Nephron progenitor cell (in vitro differentiated cells): ENCODE results near the gene NEURL1.

ENCODE experiments used
- DNase-seq: peaks from one replicate; pipeline ENCODE4 v3.0.0; 2021
- H3K27ac Mint-ChIP-seq: 2 replicates; pipeline ENCODE4 v1.8.0; 2021; ENCODE audit warnings: mild to moderate bottlenecking, moderate library complexity, mixed read lengths
- H3K27me3 Mint-ChIP-seq: 2 replicates; pipeline ENCODE4 v1.8.0; 2021; ENCODE audit warnings: mild to moderate bottlenecking, low read depth, mixed read lengths; ENCODE audit not compliant: poor library complexity
- H3K36me3 Mint-ChIP-seq: 2 replicates; pipeline ENCODE4 v1.8.0; 2021; ENCODE audit warnings: low read depth, mixed read lengths
- H3K4me1 Mint-ChIP-seq: 2 replicates; pipeline ENCODE4 v1.8.0; 2021; ENCODE audit warnings: mixed read lengths
- H3K4me3 Mint-ChIP-seq: 2 replicates; pipeline ENCODE4 v1.8.0; 2021; ENCODE audit warnings: mild to moderate bottlenecking, moderate library complexity, mixed read lengths
- H3K9me3 Mint-ChIP-seq: 2 replicates; pipeline ENCODE4 v1.8.0; 2021; ENCODE audit warnings: mild to moderate bottlenecking, moderate library complexity, mixed read lengths
- TF ChIP-seq, protein P1 (sequence below): fragments of 200-600 bp; sonication (generic); IDR thresholded peaks from 2 replicates; pipeline ENCODE4 v1.5.0; 2021; ENCODE audit warnings: antibody characterized with exemption

NEURL1 gene

DNA sequence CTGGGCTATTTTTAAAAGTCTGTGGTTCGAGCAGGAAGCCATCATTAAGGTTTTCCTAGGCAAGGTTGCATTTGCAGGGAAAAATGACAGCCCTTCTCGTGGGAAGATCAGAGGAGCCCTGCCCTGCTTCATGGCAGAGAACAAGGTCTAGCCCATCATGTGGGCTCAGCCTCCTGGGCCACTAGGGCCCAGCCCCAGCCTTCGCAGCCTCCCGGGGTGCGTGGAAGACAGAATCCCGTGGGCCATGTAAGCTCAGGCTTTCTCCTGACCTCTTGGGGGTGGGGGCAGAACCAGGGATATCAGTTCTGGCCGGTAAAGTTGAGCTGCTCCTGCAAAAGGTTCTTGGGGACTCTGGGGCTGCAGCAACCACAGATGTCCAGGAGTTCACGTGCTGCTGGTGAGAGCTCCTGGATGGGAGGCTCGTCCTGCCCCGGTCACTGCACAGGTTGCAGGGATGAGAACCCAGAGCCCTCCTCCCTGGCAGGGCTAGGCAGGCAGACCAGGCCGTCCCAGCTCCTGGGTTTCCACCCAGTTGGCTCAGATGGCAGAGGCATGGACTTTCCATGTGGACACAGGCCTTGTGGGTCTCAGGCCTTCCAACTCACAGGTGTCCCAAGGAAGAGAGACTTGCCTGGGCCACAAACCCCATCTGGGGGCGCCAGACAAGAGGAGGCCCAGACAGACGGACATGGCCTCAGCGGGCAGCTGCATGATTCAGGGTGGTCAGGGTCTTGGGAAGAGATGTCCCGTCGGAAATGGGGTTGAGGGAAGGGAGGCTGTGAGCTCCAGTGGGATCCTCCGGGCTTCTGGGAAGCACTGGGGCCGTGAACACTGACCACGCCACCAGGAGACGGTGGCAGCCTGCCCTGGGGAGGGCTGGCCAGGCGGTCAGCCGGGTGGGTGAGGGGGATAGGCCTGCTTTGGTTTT, 126.2 kb downstream of the NEURL1 start:
- peaks cover 12% of the 10 kb centered on the region for H3K36me3 Mint-ChIP-seq
- no peak overlapping the region for H3K27ac Mint-ChIP-seq
- TF ChIP-seq, protein P1, sequence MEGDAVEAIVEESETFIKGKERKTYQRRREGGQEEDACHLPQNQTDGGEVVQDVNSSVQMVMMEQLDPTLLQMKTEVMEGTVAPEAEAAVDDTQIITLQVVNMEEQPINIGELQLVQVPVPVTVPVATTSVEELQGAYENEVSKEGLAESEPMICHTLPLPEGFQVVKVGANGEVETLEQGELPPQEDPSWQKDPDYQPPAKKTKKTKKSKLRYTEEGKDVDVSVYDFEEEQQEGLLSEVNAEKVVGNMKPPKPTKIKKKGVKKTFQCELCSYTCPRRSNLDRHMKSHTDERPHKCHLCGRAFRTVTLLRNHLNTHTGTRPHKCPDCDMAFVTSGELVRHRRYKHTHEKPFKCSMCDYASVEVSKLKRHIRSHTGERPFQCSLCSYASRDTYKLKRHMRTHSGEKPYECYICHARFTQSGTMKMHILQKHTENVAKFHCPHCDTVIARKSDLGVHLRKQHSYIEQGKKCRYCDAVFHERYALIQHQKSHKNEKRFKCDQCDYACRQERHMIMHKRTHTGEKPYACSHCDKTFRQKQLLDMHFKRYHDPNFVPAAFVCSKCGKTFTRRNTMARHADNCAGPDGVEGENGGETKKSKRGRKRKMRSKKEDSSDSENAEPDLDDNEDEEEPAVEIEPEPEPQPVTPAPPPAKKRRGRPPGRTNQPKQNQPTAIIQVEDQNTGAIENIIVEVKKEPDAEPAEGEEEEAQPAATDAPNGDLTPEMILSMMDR = no peak
- peaks cover 18% of the 10 kb centered on the region for H3K4me1 Mint-ChIP-seq
- H3K27me3 Mint-ChIP-seq = no peaks in the 10 kb centered on the region
- no peaks in the 10 kb centered on the region for H3K9me3 Mint-ChIP-seq
- no peak overlapping the region for H3K4me3 Mint-ChIP-seq
- no peak for DNase-seq

DNA sequence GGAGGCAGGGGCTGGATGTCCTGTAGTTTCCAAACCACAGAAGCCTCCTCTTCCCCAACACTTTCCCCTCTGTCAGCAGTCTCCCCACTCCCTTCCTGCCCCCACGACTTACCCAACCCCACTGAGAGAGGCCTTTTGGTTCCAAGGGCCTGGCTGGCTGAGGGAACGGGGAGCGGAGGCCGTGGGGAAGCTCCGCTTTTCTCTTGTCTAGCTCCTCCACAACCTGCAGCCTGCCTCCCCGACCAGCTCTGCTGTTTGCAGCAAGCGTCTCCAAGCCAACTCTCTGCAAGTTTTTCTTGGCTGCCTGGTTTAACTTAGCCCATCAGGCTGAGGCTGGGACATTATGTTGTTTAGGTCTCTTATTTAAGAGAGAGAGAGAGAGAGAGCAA, 126.8 kb downstream of the NEURL1 start:
- no peaks in the 10 kb centered on the region for H3K9me3 Mint-ChIP-seq
- no peaks in the 10 kb centered on the region for H3K27me3 Mint-ChIP-seq
- peaks cover 9% of the 10 kb centered on the region for H3K36me3 Mint-ChIP-seq
- TF ChIP-seq, protein P1 = no peak
- H3K27ac Mint-ChIP-seq = no peak overlapping the region
- no peak for DNase-seq
- peaks cover 11% of the 10 kb centered on the region for H3K4me1 Mint-ChIP-seq
- no peak overlapping the region for H3K4me3 Mint-ChIP-seq

DNA sequence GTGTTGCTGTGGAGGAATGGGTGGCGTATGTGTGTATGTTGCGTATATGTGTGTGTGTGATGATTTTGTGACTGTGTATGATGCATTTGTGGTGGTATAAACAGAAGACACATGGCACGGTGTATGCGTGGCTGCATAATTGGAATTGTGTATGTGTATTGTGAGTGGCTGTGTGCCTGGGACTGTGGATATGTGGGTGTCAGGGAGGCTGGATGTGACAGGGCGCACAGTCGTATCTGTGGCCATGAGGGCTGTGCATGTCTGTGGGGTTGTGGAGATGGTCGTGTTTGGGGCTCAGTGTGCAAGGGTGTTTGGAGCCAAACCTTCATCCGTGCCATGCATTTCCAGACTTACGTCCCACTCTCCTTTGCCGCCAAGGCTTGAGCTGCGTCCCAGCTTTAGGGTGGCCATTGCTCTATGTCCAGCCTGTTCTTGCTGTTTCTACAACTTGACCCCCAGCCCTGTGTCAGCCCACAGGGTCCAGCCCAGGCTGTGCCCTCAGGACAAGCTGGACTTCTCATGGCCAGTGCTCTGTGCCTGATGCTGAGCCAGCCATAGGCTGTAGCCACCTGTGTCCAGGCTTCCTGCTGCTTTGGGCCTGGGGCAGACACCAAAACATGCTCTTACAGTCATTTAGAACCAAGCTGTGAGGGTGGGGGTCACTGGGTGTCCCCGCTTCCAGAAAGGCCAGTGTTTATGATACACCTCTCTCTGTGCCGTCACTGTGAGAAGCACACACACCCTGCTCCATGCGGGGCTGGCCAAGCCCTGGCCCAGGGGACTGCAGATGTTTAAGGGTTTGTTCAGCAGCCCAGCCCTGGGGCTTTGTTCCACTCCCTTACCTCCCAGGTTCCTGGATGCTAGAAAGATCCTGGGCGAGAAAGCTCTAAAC, 127.6 kb downstream of the NEURL1 start:
- H3K27me3 Mint-ChIP-seq = no peaks in the 10 kb centered on the region
- peaks cover 7% of the 10 kb centered on the region for H3K4me1 Mint-ChIP-seq
- H3K4me3 Mint-ChIP-seq = no peak overlapping the region
- H3K27ac Mint-ChIP-seq = no peak overlapping the region
- peaks cover 16% of the 10 kb centered on the region for H3K36me3 Mint-ChIP-seq
- TF ChIP-seq, protein P1 = no peak
- H3K9me3 Mint-ChIP-seq = no peaks in the 10 kb centered on the region
- DNase-seq = no peak

DNA sequence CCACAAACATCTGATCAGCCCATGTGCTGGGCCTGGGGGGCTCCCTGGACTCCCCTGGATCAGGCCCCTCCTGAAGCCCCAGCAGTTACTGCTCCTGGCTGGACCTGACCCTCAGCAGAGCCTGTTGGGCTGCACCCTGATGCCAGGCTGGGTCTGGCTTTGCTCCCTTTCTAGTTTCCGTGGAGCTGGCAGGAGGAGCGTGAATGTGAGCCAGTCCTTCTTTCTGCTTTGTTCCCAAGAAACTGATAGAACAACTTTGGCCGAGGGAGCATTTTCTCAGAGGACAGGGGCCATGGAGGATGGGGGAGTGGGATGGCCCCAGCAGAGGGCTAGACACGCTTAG, 128.2 kb downstream of the NEURL1 start:
- TF ChIP-seq, protein P1 = no peak

DNA sequence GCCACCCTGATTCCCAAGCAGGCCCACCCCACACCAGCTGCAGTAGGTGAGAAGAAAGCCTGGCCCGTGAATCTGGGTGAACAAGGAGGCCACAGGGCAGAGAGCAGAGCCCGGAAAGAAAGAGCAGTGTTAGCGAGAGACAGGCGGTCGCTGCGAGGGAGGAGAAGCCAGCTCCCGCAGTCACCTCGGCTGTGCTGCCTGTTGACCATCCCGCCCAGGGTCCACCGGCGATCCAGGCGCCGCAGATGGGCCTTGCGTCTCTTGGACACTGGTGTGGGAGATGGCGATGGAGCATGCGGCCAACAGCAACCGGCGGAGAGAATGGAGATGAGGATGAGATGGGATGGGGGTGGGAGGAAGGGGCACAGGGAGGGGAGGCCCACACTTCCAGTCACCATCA, 128.8 kb downstream of the NEURL1 start:
- DNase-seq = no peak
- H3K36me3 Mint-ChIP-seq = peaks cover 19% of the 10 kb centered on the region
- no peak overlapping the region for H3K4me3 Mint-ChIP-seq
- no peak overlapping the region for H3K27ac Mint-ChIP-seq
- TF ChIP-seq, protein P1 = no peak
- peaks cover 5% of the 10 kb centered on the region for H3K4me1 Mint-ChIP-seq
- H3K27me3 Mint-ChIP-seq = peaks cover 2% of the 10 kb centered on the region
- no peaks in the 10 kb centered on the region for H3K9me3 Mint-ChIP-seq

More for the DNA sequence above, 128.2 kb downstream of the NEURL1 start:
- Mint-ChIP-seq H3K27me3 (peaks cover under 1% of the 10 kb centered on the region), H3K9me3 (no peaks in the 10 kb centered on the region), H3K27ac (no peak overlapping the region), H3K4me1 (peaks cover 6% of the 10 kb centered on the region), H3K36me3 (peaks cover 19% of the 10 kb centered on the region), H3K4me3 (no peak overlapping the region)
- DNase-seq = no peak
